Superior temporal gyrus (tissue), 1 donor: ENCODE data around the gene C22orf39.

Experiments used
- DNase-seq: peaks from one replicate; pipeline ENCODE4 v3.0.0-alpha.2; 2016; ENCODE audit errors: extremely low spot score

C22orf39 gene

DNA sequence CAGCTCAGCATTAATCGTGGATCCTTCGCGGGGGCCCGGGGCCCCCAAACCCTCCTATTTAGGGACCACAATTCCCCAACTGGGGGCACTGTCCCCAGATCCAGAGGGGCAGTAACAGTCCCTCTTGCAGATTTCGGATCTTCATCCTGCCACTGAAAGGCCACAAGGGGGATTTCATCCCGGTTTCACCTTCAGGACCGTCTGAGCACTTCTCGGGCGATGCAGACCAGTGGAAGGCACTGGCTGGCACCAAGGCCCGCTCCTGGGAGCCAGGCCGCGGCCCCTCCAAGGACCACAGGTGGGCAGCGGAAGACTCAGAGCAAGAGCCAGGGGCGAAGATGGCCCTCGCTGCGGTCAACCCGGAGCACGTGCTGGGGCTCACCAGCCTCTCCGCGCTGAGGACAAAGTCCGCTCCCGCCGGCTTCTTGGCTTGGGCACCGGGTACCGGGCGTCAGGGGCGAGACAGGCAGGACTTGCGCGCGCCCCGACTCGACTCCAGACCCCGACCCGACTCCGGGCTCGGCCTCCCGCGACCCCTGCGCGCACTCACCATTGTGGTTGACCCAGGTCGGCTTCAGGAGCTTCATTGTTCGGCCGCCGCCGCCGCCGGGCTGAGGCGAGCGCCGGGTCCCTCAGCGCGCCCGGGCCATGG is 16.5 kb downstream of the C22orf39 start:
- no peak for DNase-seq

DNA sequence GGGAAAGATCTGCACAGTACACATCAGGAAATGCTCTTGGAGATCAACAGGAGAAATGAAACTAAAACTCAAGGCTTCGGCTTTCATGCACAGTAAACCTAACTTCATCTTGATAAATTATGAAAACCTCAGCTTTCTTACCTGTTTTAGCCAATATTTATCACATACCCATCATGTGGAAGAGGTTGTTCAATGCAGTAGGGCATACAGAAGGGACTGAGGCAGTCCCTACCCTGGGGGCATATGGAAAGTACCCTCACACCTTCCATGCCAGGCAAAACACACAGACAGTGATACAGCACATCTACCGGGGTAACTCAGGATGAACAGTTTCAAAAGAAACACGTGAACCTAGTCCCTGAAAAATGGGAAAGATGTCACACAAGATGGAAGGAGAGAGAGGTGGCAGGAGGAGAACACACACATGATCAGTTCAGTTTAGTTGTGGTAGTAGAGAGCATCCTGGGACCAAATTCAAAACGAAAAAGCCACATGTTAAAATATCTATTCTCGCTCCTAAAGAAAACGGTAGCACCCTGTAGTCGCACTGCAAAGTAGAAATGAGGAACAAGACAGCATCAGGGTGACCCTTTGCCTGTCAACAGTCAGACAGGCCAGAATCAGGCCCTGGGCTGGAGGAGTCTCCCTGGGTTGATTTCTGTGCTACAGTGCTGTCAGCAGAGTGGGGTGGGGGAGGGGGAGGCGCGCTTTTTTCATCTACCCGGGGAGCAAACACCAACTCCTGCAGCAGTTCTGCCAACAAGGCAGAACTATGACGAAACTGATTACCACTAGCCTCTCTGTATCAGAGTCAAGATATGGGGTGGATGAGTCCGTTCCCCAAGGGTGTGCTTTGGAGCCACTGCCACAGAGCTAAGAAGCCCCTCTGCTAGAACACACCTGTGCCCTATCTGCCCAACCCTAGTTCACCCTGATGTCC is 17.3 kb downstream of the C22orf39 start:
- DNase-seq, result no peak

DNA sequence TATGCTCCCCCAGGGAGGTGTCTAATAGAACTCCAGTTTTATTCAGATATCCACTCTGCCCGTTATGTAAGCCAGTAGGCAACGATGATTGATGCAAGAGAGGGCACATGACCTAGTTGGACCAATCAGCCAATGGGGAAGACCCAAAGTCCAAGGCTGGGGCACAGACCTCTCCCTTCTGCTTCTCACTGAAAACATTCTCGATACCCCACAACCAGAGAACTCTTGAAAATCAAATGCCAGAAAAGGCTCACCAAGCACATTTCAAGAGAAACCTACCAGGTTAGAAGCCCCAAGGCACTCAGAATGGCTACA is 23.4 kb downstream of the C22orf39 start:
- DNase-seq, result no peak

DNA sequence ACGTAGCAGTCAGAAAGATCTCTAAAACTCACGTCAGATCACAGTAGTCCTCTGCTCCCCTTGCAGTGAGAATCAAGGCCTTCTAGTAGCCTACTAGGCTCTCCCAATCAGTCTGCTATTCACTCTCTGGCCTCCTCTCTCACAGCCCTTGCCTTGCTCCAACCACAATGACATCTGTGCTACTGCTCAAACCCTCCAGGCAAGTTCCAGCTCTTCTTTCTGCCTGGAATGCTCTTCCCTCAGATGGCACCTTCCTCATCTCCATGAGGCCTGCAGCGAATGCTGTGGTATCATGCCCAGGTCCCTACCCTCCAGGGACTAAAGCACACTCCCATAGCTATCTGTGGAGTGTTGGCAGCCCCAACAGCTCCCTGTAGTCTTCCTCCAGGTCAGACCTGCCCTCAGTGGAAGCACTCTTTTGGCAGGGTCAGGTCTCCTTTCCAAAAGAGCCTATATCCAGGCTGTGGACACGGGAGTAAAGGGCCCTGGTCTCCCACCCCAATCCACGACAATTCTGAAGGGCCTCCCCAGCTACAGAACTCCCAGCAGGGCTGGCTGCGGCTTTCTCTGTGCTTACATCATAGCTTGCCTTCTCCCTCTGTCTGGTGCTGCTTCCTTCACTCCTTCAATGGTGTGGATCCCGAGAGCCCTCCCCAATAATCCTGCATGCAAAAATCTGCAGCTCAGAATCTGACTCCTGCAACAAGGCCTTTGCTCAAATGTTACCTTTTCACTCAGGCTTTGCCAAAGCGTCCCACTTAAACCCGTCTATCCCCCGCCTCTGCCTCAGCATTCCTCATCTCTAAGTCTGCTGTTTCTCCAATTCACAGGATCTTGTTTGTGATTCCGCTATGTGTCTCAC is 24.8 kb downstream of the C22orf39 start:
- DNase-seq, result no peak

DNA sequence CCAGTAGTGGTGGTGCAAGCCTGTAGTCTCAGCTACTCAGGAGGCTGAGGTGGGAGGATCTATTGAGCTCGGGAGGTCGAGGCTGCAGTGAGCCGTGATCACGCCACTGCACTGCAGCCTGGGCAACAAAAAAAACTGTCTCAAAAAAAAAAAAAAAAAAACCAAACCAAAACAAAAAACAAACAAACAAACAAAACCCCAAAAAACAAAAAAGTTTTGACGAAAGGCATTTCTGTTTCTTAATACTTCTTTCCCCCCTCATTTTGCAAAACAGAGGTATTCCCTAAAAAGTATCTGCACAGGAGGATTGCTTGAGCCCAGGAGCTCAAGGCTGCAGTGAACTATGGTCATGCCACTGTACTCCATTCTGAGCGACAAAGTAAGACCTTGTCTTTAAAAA is 27.2 kb downstream of the C22orf39 start:
- DNase-seq, result no peak

DNA sequence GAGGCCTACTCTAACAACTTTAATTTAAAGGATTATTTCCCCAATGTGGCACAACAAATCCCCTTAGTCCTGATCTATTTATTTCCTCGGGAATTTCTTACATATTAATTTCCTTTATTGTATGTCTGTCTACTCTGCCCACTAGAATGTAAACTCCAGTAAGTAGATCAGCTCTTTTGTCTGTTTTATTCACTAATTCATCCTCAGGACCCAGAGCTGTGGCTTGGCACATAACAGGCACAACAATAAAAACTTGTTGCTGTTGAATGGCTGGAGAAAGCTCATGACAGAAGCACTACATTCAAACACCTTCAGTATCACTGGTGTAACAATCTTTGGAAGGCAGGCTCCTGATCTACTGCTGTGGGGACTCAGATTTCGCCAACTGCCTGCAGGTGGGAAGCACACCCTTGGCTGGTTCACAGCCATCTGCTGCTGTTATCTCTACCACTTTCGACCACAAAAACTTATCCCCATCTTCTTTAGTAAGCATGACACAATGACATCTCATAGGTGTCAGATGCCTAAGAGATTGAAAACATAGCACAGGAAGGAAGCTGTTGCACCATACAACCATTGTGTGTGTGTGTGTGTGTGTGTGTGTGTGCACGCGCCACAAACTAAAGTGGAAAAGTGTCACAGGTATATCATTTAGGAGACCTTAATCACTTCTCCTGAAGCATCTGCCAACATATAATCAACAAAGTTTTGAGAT is 27.9 kb downstream of the C22orf39 start:
- DNase-seq, result no peak

DNA sequence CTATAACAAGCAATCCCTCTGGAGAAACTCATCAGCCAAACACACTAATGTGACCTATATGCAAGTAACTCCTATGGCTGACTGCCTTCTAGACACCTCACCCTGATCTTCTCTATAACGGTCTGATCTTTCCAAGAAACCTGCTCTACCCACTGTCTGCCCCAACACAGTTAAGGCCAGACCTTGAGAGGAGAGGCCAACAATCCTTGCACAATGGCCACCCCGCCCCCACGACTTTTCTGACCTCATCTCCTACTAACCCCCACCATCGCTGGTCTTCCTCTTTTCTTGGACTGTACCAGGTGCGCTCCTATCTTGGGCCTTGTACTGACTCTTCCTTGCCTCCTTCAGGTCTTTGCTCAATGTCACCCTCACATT is 28.4 kb downstream of the C22orf39 start:
- no peak for DNase-seq

DNA sequence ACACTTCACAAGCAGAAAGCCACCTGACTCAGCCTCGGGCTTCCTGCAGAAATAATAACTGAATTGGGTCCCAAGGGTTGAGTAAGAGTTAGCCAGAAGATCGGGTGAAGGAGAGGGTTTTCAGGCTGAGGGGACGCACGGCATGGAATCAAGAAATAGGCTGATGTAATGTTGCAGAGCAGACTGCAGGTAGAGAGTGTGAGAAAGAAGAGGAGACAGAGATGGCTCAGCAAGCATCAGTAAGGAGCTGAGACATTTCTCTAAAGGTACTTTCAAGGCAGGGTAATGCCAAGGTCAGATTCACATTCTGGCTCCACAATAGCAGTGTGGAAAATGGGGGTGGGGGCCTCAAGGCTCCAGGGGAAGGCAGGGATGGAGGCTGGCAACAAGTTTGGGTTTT is 34.6 kb downstream of the C22orf39 start:
- DNase-seq, result no peak

DNA sequence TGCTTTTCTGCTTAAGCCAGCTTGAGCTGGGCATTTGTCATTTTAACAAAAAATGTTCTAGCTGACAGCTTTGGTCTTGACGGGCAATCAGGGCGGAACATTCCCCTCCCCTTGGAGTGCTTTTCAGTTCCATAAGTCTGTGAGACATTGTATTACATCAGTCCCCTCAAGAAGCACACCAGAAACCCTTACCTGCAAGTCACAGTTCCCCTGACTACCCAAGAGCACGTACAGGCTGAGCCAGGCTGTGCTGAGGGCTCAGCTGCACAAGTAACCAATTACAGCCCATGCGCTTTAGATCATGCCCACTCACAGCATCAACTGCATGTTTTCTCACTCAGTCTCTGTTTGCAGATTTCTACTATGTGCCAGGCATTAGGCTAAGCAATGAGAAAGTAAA is 35.0 kb downstream of the C22orf39 start:
- no peak for DNase-seq

DNA sequence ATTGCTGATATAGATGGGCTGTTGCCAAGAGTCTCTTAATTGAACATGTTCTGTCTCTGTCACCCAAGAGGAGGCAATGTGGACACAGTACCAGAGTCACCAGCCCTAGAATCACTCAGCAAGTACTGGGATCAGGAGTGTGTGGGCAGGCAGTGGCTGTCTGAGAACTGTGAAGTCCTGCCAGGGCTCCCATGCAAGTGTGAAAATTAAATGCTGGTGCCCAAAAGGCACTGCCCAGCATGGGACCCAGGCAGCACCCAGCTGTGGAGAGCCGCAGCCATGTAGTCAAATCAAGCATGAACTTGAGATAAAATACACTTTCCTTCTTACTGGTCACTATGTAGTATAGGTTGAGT is 35.8 kb downstream of the C22orf39 start:
- no peak for DNase-seq

DNA sequence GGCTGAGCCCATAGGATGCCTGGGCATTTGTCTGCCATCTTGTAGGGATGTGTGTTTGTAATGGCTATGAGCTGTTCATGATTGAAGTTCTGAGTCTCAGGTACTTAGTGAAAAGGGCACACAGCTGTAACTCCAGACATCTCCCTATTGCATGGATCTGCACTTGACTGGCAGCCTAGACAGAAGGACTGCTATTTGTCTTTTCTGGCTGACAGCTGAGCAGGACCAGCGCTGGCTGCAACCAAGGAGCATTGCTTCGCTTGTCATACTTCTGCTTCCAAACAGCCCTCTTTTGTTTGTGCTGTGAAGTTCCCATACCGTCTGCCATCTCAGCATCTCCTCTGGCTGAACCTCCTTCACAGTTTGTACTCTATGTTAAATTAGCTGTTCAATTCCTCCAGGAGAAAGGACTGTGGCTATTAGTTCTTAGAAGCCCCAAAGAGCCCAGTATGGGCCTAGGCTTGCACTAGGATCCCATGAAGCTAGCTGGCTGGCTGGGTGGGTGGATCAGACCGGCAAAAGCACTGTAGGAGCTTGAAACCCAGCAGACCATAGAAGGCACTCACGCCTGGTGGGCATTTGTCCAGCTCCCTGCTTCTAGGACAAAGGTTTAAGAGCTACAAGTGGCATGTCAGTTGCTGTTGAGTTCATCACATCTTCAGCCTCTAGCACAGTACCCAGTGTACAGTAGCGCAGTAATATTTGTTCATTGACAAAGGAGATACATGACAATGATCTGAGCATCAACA is 36.4 kb downstream of the C22orf39 start:
- peak; percentile 20 for DNase-seq

DNA sequence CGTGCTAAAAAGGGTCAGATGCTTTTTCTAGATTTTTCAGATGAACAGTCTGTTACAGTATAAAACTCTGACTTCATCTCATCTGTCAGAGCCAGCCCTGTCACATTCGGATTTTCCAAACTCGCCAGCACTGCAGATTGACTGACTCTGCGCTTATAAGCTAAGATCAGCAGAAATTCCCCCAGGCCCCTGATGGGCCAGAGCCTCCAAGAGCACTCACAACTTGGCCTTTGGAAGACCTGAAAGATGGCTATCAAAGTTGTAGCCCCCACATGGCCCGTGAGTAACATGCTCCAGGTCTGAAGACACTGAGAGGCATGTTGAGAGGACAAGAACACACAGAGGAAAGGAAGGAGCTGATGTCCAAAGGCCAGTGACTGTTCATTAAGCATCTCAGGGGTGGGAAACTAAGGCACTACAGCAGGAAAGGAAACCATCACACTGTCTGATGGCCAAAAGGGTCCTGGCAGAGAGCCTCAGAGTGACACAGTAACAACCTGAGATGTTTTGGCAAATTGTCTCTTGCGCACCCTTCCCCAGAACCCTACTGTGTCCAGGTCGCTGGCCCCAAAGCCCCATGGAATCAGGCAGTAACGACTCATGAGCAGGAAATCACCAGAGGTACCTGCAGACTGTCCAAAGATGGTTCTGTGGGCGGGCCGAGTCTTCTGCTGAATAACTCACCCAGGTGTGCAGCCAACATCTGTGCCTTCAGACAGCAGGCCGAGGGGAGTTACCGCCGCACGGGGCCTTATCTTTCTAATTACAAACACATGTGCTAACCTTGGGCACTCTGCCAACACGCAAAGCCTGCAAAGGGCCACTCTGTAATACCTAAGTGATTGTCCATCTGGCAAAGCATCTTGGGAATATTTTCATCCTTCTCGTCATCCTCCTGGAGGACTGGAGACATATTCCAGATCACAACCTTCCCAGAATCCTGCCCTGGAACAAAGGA is 39.6 kb downstream of the C22orf39 start:
- no peak for DNase-seq

DNA sequence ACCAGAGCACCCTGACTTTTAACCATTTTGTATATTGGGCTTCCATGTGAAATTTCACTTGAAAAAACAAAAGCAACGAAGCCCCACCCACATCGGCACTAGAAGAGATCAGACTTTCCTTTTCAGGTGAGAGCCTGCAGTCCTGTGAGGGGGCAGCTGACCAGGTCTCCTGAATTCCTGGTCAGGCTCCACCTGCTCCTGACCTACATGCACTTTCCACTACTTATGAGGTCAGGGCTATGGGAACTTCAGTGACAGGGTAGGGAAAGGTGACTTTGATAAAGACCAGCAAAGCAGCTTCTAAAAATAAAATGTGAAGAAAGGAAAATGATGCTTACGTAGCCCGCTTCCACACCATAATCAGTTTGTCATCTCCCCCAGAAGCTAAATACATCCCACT is 40.7 kb downstream of the C22orf39 start:
- no peak for DNase-seq

DNA sequence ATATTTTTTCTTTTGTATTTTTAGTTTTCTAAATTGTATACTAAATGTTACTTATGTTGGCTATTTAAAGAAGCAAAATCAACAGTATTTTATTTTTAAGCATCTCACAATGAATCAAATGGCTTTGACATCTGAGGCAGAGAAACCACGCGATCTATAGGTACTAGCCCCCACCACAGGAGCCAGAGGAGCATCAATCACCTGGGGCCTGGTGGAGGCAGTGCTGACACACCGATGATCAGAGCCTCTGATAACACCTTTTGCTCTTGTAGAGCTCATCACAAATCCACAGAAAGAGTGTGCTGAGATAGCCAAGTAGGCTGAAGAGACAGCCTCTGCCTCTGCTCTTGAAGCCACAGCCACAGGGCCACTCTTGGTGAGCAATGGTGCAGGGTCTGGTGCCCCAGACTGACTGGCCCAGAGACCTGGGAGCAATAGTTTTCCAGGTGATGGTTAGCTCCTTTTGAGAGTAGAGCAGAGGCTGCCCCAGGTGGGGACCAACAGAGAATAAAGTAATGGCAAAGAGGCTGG is 41.2 kb downstream of the C22orf39 start:
- DNase-seq, result no peak

DNA sequence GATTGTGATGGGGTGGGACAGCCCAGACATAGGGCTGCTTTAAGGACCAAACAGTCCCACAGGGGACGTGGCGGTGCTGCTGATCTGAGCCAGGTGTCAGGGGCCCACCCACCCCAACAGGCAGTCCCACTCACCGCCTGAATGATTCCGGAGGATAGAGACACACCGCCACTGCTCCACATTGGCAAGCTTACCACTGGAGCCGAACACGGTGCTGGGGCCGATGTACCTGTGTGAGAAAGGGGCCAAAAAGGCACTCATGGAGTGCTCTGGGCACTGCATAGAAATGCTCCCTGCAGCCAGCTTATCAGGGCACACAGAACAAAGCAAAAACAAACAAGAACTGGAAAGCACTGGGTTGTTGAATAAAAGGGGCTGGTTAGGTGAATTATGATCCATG is 41.9 kb downstream of the C22orf39 start:
- DNase-seq, result no peak

DNA sequence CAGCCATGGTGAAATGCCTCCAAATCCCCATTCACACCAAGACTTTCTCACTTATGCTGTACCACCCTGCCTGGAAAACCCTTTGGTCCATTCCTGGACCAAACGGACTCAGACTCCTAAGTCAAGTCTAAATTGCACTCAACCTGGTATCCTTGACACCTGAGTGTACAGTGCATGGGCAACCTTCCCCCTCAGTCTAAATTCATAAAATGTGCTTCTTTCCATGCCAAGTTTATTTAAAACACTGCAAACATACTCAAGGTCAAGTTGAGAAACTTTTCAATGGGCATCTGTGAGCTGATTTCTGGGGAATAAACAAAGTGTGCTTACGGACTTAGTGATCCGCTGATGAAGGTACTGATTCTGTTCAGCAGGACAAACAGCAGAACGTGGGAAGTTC is 42.4 kb downstream of the C22orf39 start:
- DNase-seq, result no peak

DNA sequence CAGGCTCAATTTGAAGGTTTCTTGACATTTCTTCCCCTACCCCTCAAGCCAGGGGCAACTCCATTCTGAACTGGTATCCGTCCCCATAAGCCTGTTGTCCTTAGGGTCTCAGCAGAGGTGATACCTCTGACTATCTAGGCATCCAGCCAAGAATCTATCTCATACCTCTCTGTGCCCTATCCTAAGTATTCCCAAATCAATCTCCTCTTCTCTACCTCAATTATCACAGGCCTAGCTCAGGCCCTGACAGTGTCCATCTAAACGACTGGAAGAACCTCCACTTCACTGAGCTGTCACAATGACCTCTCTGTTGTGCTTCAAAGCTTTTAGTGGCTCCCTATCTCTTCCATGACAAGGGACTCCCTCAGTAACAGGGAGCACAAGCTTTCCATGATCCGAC is 42.8 kb downstream of the C22orf39 start:
- DNase-seq, result no peak

DNA sequence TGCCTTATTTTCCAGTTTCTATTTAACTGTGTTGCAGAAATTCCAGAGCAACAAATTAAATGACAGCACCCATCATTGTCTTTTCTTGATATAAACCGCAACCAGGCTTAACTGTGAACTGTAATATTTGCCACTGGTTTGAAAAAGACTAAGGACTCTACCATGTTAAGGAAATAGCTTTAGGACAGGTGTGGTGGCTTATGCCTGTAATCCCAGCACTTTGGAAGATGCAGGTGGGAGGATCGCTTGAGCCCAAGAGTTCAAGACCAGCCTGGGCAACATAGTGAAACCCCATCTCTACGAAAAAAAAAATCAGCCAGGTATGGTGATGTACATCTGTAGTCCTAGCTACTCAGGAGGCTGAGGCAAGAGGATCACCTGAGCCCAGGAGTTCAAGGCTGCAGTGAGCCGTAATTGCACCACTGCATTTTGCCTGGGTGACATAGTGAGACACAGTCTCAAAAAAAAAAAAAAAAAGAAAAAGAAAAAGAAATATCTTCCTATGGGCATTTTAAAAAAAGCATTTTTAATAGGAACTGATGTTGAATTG is 44.8 kb downstream of the C22orf39 start:
- DNase-seq, result no peak

DNA sequence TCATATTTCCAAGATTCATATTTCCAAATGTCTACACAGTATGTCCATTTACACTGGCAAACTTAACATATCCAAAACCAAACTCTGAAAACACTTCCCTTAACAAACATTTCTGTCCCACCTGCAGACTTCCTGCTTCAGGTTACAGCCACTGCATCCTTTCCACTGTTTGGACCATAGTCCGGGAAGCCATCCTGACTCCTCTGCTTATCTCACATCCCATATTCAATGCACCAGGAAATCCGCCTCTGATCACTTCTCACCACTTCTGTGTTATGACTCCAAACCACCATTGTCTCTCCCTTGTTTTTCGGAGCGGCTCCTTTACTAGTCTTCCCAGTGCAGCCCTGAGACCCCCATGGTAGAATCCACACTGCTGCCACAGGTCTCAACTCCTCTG is 46.0 kb downstream of the C22orf39 start:
- DNase-seq, result no peak

DNA sequence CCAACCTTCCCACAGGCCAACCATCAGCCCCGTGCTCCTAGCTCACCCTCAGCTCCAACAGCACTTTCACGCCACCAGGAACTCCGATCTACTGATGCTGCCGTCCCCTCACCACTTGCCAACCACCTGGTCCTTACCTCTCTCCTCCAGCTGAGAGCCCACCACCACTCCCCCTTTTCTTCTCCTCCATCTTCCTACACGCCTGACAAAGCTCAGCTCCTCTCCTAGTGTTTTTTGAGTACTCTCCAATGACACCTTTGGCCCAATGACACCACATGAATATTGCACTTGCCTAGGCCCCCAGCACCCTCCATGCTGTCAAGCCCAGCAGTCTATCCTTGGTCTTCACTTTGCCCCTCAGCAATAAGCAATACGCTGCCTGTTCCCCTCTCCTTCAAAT is 46.6 kb downstream of the C22orf39 start:
- DNase-seq, result no peak
